HG02610 (cell line): ENCODE results near the gene SOD1.
"Not testable (repeated sequence)": the region's sequence is repeated elsewhere in the genome, so short reads cannot be mapped to it uniquely, and the experiment has no call there.

ENCODE experiments used
- ATAC-seq: cut with Tn5 transposase; IDR thresholded peaks from one replicate; pipeline ENCODE4 v1.9.1; 2021; ENCODE audit warnings: mild to moderate bottlenecking, moderate library complexity; ENCODE audit not compliant: unreplicated experiment

Gene SOD1

GRCh38 chr21:31659536-31660258, at the start of gene SOD1:
TSS of gene SOD1 (plus strand) at chr21:31659693. CDS start at chr21:31659770, 77 bp downstream.
- ATAC-seq = peak; percentile 96

- no peak for ATAC-seq
Measured at GRCh38 chr21:31611445-31611844, 48.0 kb upstream of the SOD1 start.

DNA sequence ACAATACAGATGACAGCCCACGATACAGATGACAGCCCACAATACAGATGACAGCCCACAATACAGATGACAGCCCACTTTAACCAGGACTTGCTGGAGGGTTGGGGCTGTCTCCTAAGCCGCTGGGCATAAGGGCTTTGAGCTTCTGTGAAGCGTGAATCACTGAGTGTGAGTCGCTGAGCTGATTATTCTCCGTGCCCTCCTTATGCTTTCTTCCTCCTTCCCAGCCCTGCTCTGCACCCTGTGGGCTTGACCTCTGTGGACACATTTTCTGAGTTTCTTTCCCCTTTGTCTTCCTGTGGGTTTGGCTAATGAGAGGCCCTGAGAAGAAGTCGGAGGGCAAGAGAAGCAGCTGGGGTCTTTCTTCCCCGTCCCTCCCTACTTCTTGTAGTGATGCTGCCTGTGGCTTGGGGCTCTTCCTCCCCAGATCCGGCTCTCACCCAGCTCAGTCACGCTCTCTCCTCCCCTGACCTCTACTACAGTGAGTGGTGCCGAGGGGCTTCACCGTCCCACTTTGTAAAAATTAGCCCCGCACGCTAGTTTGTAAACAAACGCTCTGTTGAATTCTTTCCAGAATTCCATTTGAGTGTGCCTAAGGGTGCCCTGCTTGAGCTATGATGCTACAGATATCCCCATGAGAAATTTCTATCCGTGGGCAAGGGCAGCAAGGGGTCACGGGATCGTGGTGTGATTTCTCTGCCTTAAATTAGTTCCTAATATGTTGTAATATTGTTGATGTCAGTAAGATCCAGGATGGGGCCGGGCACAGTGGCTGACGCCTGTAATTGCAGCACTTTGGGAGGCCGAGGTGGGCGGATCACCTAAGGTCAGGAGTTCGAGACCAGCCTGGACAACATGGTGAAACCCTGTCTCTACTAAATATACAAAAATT, 46.4 kb upstream of the SOD1 start:
- no peak for ATAC-seq

DNA sequence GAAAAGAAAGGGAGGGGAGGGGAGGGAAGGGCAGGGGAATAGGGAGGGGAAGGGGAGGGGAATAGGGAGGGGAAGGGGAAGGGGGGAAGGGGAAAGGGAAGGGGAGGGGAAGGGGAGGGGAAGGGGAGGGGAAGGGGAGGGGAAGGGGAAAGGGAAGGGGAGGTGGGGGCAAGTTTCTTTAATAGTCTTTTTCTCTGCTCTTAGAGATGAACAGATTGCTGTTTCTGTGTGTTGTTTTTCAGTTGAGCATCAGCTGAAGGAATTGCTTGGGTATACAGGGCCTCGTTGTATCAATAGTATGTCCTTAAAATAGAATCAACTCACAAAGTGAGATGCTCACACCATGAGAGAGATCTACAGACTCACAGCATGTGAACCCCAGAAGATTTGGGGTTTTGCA, 44.8 kb upstream of the SOD1 start:
- no peak for ATAC-seq

DNA sequence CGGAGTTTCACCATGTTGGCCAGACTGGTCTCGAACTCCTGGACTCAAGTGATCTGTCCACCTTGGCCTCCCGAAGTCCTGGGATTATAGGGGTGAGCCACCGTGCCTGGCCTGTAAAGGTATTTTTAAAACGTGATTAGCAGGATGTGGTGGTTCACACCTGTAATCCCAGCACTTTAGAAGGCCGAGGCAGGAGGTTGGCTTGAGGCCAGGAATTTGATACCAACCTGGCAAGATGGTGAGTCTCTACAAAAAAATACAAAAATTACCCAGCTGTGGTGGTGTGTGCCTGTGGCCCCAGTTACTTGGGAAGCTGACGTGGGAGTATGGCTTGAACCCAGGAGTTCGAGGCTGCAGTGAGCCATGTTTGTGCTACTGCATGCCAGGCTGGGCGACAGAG, 43.3 kb upstream of the SOD1 start:
- no peak for ATAC-seq

GRCh38 chr21:31618696-31619430, 40.6 kb upstream of the SOD1 start:
- ATAC-seq = no peak

DNA sequence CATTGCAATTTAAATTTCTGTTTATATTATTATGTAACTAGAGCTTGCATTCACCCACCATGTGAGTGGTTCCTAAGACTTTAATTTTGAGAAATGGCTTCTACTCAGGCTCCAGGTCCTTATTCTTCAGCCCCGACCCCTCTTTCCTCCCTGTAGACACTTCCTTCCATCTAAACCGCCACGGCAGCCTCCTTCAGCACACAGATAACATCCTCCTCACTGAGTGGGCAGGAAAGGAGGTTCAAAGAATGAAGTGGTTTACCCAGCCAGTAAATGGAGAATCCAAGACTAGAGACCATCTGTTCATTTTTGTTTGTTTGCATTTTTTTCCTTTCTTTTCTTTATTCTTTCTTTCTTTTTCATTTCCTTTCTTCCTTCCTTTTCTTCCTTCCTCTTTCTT, 37.1 kb upstream of the SOD1 start:
- ATAC-seq = no peak

DNA sequence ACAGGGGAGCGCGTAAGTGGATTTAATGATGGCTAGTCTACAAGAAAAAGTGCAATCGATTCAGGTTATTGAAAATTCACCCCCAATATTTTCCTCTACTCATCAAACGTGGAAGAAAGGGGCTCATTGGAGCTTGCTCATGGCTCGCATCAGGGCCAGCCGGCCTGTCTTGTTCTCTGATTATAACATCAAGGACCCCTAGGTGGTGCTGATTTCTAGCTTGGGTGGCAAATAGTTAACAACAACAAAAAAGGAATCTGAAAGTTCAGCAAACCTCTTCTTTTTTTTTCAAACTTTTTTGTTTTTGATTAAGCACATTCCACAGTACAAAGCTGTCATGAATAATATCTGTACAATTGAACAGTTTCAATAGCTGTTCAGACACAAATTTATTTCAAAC, 35.8 kb upstream of the SOD1 start:
- ATAC-seq = no peak

DNA sequence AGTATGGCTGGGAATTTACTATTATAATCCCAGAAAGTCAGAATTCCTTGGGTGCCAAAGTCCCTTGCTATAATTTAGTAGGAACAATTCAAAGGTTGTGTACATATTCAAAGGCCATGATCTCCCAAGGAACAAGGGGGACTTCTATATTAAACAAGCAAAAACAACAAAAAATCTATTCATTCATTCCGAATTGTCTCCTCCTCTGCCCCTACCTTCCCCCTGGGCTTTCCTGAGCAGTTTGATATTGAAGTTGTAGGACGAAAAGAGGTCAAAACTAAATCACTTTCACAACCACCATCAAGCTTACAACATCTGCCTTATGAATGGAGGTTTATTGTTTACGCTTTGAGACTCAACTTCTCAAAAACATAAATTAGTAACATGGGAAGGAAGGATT, 35.3 kb upstream of the SOD1 start:
- no peak for ATAC-seq

GRCh38 chr21:31624961-31625491, 34.5 kb upstream of the SOD1 start:
- ATAC-seq = no peak

GRCh38 chr21:31629972-31630711, 29.4 kb upstream of the SOD1 start:
- ATAC-seq = no peak

- not testable (repeated sequence) for ATAC-seq
Measured at GRCh38 chr21:31631881-31632280, 27.6 kb upstream of the SOD1 start.

DNA sequence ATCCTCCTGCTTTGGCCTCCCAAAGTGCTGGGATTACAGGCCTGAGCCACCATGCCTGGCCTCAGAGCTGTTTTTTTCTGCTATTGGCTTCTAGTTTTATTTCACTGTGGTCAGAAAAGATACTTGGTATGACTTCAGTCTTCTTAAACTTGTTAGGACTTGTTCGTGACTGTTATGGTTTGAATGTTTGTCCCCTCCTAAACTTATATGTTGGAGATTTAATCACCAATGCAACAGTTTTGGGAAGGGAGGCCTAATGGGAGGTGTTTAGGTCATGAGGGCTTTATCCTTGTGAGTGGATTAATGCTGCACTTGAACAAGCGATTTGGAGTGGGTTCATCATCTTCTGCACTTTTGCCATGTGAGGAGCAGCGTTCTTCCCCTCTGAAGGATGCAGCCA, 24.5 kb upstream of the SOD1 start:
- ATAC-seq = no peak

GRCh38 chr21:31636874-31637273, 22.6 kb upstream of the SOD1 start:
- ATAC-seq = no peak

DNA sequence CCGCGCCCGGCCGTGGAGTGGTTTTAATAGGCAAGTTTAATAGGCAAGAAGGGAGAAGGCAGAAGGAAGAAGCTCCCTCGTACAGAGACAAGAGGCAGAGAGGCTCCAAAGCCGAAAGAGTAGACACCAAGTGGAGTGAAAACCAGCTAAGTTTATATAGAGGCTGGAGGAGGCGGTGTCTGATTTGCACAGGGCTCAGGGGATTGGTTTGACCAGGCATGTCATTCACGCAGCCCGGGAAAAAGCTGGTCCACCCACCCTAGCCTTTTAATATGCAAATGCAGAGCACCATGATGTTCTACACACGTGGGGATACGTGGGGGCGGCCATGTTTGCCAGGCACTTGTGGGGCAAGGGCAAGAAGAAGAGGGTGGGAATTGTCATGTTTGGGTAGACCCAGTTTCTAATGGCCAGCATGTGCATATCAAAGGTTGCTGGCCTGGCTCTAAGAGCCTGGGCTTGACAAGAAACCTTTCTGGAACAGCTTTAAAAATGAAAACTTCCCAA, 18.0 kb upstream of the SOD1 start:
- ATAC-seq = no peak

DNA sequence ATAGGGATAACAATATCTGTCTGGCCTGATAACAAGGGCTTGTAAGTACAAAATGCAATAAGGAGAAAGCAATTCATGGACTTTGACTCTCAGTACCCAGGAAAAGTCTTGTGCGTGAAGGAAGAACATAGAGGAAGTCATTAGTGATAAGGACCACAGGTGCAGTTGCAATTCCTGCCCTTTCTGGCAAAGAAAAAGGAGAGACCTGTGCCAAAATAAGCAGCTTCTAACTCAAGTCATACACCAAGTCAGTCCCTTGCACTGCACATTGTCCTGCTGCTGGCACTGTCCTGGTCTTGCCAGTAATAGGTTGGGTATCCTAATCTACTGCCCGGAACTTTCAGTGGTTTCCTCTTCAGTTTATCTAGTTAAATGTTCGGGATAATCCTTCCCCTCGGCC, 14.8 kb upstream of the SOD1 start:
- no peak for ATAC-seq

- no peak for ATAC-seq
Measured at GRCh38 chr21:31647650-31648049, 11.8 kb upstream of the SOD1 start.

DNA sequence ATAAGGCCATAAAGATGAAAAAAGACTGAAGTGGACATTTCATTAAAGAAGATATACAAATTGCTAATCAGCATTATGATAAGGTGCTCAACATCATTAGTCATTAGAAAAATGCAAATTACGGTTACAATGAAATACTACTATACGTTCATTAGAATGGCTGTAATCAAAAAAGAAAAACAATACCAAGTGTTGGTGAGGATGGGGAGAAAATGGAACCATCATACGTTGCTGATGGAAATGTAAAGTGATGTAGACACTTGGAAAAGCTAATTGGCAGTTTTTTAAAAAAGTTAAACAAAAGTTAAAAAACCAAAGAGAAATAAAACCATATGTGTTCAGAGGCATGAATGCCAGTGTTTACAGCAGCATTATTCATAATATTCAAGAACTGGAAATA, 8.6 kb upstream of the SOD1 start:
- ATAC-seq = no peak

GRCh38 chr21:31651491-31651890, 8.0 kb upstream of the SOD1 start:
- not testable (repeated sequence) for ATAC-seq

GRCh38 chr21:31654340-31654739, 5.2 kb upstream of the SOD1 start:
- no peak for ATAC-seq
